ENCODE data around the gene METTL26.

The METTL26 gene

DNA sequence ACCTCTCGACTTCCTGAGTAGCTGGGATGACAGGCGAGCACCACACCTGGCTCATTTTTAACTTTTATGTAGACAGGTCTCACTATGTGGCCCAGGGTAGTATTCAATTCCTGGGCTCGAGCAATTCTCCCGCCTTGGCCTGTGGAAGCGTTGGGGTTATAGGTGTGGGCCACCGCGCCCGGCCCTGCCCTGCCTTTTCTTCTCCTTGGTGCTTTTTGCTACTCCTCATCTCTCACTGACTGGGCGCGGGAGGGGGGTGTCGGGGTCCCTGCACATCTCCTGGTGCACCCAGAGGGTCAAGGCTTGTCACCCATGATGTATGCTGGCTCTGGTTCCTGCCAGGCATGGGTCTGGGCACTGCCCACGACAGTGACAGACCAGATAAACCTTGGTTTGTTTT lies 8.5 kb upstream of the METTL26 start:
- Histone ChIP-seq H3K27me3 (ENCODE audit: control insufficient read depth in 1 of 2, insufficient read depth in 2 of 2, low read length in 2 of 2) (no peaks in the 10 kb centered on the region), H3K4me3 (ENCODE audit: low read length in 2 of 2) (no peak overlapping the region), H3K36me3 (ENCODE audit: control insufficient read depth in 2 of 2, insufficient read depth in 2 of 2, low read length in 2 of 2) (no peaks in the 10 kb centered on the region), H3K4me1 (ENCODE audit: control insufficient read depth, insufficient read depth, low read length) (peaks cover 49% of the 10 kb centered on the region), H3K27ac (ENCODE audit: low read length) (no peak overlapping the region), H3K9me3 (ENCODE audit: control insufficient read depth in 2 of 2, low read length in 2 of 2) (no peaks in the 10 kb centered on the region), H3K9ac (ENCODE audit: low read length in 2 of 2) (no peak overlapping the region)

DNA sequence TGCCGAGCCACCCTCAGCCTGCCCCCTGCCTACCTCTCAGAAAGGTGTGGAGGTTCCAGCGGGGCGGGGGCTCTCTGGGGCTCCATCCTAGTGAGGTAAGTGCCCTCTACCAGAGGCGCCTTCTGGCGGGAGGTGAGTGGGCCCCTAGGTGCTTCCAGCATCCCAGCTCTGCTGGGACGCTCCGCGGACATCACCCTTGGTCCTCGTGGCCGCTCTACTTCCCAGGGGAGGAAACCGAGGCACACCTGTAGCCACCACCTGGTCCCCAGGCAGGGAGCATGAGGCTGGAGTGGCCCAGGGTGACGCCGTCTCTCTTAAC lies 6.9 kb upstream of the METTL26 start:
- Histone ChIP-seq H3K4me1 (ENCODE audit: control insufficient read depth, insufficient read depth, low read length) (peaks cover 38% of the 10 kb centered on the region), H3K9ac (ENCODE audit: low read length in 2 of 2) (peak overlapping the region; percentile 58 to 83), H3K4me3 (ENCODE audit: low read length in 2 of 2) (peak overlapping the region; percentile 69 to 80), H3K27me3 (ENCODE audit: control insufficient read depth in 1 of 2, insufficient read depth in 2 of 2, low read length in 2 of 2) (no peaks in the 10 kb centered on the region), H3K9me3 (ENCODE audit: control insufficient read depth in 2 of 2, low read length in 2 of 2) (no peaks in the 10 kb centered on the region), H3K36me3 (ENCODE audit: control insufficient read depth in 2 of 2, insufficient read depth in 2 of 2, low read length in 2 of 2) (no peaks in the 10 kb centered on the region), H3K27ac (ENCODE audit: low read length) (peak overlapping the region; percentile 55)

- H3K9me3 ChIP-seq (ENCODE audit: control insufficient read depth in 2 of 2, low read length in 2 of 2), result no peaks in the 10 kb centered on the region
- H3K4me1 ChIP-seq (ENCODE audit: control insufficient read depth, insufficient read depth, low read length), result peaks cover 38% of the 10 kb centered on the region
- peak overlapping the region; percentile 83 for H3K27ac ChIP-seq (ENCODE audit: low read length)
- H3K27me3 ChIP-seq (ENCODE audit: control insufficient read depth in 1 of 2, insufficient read depth in 2 of 2, low read length in 2 of 2), result no peaks in the 10 kb centered on the region
- H3K9ac ChIP-seq (ENCODE audit: low read length in 2 of 2), result peak overlapping the region; percentile 58 to 83
- H3K36me3 ChIP-seq (ENCODE audit: control insufficient read depth in 2 of 2, insufficient read depth in 2 of 2, low read length in 2 of 2), result no peaks in the 10 kb centered on the region
- peak overlapping the region; percentile 69 to 80 for H3K4me3 ChIP-seq (ENCODE audit: low read length in 2 of 2)
Observed at GRCh38 chr16:642189-643049, 6.3 kb upstream of the METTL26 start.

GRCh38 chr16:641326-642188 lies 5.5 kb upstream of the METTL26 start, which contains the start of gene MCRIP2:
Gene MCRIP2 (plus strand): TSS chr16:641828. CDS start chr16:641992, 164 bp downstream.
- H3K9me3 ChIP-seq (ENCODE audit: control insufficient read depth in 2 of 2, low read length in 2 of 2), result no peaks in the 10 kb centered on the region
- no peaks in the 10 kb centered on the region for H3K36me3 ChIP-seq (ENCODE audit: control insufficient read depth in 2 of 2, insufficient read depth in 2 of 2, low read length in 2 of 2)
- H3K27me3 ChIP-seq (ENCODE audit: control insufficient read depth in 1 of 2, insufficient read depth in 2 of 2, low read length in 2 of 2), result no peaks in the 10 kb centered on the region
- H3K4me1 ChIP-seq (ENCODE audit: control insufficient read depth, insufficient read depth, low read length), result peaks cover 38% of the 10 kb centered on the region
- peak within 1 kb of the TSS; percentile 76 to 83 for H3K9ac ChIP-seq (ENCODE audit: low read length in 2 of 2)
- peak within 1 kb of the TSS; percentile 83 for H3K27ac ChIP-seq (ENCODE audit: low read length)
- peak within 1 kb of the TSS; percentile 69 to 80 for H3K4me3 ChIP-seq (ENCODE audit: low read length in 2 of 2)

DNA sequence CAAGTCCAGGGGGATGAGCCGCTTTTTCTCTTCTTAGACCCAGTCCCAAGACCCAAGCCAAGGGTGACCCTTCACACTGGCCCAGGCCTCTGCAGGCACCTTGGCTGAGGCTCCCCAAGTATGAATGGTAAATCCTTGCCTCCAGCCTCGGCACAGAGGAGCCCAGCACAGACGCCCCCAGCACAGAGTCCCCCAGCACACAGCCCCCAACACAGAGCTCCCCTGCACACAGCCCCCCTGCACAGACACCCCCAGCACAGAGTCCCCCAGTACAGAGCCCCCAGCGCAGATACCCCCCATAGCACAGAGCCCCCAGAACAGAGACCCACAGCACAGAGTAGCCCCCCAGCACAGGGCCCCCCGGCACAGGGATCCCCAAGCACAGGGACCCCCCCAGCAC lies 4.5 kb upstream of the METTL26 start:
- Histone ChIP-seq H3K36me3 (ENCODE audit: control insufficient read depth in 2 of 2, insufficient read depth in 2 of 2, low read length in 2 of 2) (no peaks in the 10 kb centered on the region), H3K27me3 (ENCODE audit: control insufficient read depth in 1 of 2, insufficient read depth in 2 of 2, low read length in 2 of 2) (no peaks in the 10 kb centered on the region), H3K9ac (ENCODE audit: low read length in 2 of 2) (no peak overlapping the region), H3K27ac (ENCODE audit: low read length) (peak overlapping the region; percentile 83), H3K4me1 (ENCODE audit: control insufficient read depth, insufficient read depth, low read length) (peaks cover 32% of the 10 kb centered on the region), H3K9me3 (ENCODE audit: control insufficient read depth in 2 of 2, low read length in 2 of 2) (no peaks in the 10 kb centered on the region), H3K4me3 (ENCODE audit: low read length in 2 of 2) (no peak overlapping the region)

DNA sequence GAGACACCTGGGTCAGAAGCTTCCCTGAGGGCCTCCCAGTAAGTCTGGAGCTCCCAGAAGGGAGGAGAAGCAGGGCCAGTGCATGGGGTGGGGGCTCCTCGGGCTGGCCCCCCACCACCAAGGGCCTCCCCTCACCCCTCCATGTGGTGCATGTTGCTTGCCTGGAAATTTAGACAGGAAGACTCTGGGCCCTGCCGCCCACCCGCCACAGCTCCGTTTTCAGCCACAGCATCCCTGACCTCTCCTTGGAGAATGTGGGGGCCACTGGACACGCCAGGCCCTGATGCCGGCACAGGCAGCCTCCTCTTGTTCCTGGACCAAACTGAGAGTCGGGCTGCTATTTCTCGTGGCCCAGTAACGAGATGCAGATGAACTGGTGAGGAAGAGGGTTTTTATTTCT lies 2.7 kb upstream of the METTL26 start:
- Histone ChIP-seq H3K27me3 (ENCODE audit: control insufficient read depth in 1 of 2, insufficient read depth in 2 of 2, low read length in 2 of 2) (no peaks in the 10 kb centered on the region), H3K4me1 (ENCODE audit: control insufficient read depth, insufficient read depth, low read length) (peaks cover 43% of the 10 kb centered on the region), H3K4me3 (ENCODE audit: low read length in 2 of 2) (no peak overlapping the region), H3K9ac (ENCODE audit: low read length in 2 of 2) (no peak overlapping the region), H3K9me3 (ENCODE audit: control insufficient read depth in 2 of 2, low read length in 2 of 2) (no peaks in the 10 kb centered on the region), H3K36me3 (ENCODE audit: control insufficient read depth in 2 of 2, insufficient read depth in 2 of 2, low read length in 2 of 2) (no peaks in the 10 kb centered on the region), H3K27ac (ENCODE audit: low read length) (no peak overlapping the region)

GRCh38 chr16:638034-638543 lies 2.0 kb upstream of the METTL26 start:
- H3K4me3 ChIP-seq (ENCODE audit: low read length in 2 of 2), result peak overlapping the region in 1 of 2 donors; percentile 22
- H3K4me1 ChIP-seq (ENCODE audit: control insufficient read depth, insufficient read depth, low read length), result peaks cover 41% of the 10 kb centered on the region
- H3K27ac ChIP-seq (ENCODE audit: low read length), result no peak overlapping the region
- no peaks in the 10 kb centered on the region for H3K27me3 ChIP-seq (ENCODE audit: control insufficient read depth in 1 of 2, insufficient read depth in 2 of 2, low read length in 2 of 2)
- H3K9me3 ChIP-seq (ENCODE audit: control insufficient read depth in 2 of 2, low read length in 2 of 2), result no peaks in the 10 kb centered on the region
- no peak overlapping the region for H3K9ac ChIP-seq (ENCODE audit: low read length in 2 of 2)
- H3K36me3 ChIP-seq (ENCODE audit: control insufficient read depth in 2 of 2, insufficient read depth in 2 of 2, low read length in 2 of 2), result no peaks in the 10 kb centered on the region

GRCh38 chr16:637081-638018 lies 1.2 kb upstream of the METTL26 start:
- Histone ChIP-seq H3K4me3 (ENCODE audit: low read length in 2 of 2) (peak overlapping the region; percentile 94 to 97), H3K9me3 (ENCODE audit: control insufficient read depth in 2 of 2, low read length in 2 of 2) (no peaks in the 10 kb centered on the region), H3K27ac (ENCODE audit: low read length) (peak overlapping the region; percentile 95), H3K27me3 (ENCODE audit: control insufficient read depth in 1 of 2, insufficient read depth in 2 of 2, low read length in 2 of 2) (peaks cover 0 to 1% of the 10 kb centered on the region in 2 donors), H3K9ac (ENCODE audit: low read length in 2 of 2) (peak overlapping the region in 1 of 2 donors; percentile 93), H3K4me1 (ENCODE audit: control insufficient read depth, insufficient read depth, low read length) (peaks cover 33% of the 10 kb centered on the region), H3K36me3 (ENCODE audit: control insufficient read depth in 2 of 2, insufficient read depth in 2 of 2, low read length in 2 of 2) (no peaks in the 10 kb centered on the region)

- Histone ChIP-seq H3K9me3 (ENCODE audit: control insufficient read depth in 2 of 2, low read length in 2 of 2) (no peaks in the 10 kb centered on the region), H3K36me3 (ENCODE audit: control insufficient read depth in 2 of 2, insufficient read depth in 2 of 2, low read length in 2 of 2) (no peaks in the 10 kb centered on the region), H3K4me1 (ENCODE audit: control insufficient read depth, insufficient read depth, low read length) (peaks cover 28% of the 10 kb centered on the region), H3K27ac (ENCODE audit: low read length) (peak overlapping the region; percentile 95), H3K9ac (ENCODE audit: low read length in 2 of 2) (peak overlapping the region; percentile 42 to 93), H3K27me3 (ENCODE audit: control insufficient read depth in 1 of 2, insufficient read depth in 2 of 2, low read length in 2 of 2) (peaks cover 0 to 6% of the 10 kb centered on the region in 2 donors), H3K4me3 (ENCODE audit: low read length in 2 of 2) (peak overlapping the region; percentile 94 to 97)
Observed at GRCh38 chr16:635573-636205, 416 bp downstream of the METTL26 start.

Data from stomach smooth muscle (tissue), 2 donors.